Upper lobe of left lung (tissue), 4 donors: Measurements from ENCODE around the gene ANKRD40.

Source experiments
- EP300 ChIP-seq, 4 donors: sonication (generic); formaldehyde crosslinking; IDR thresholded peaks; one replicate each; pipeline ENCODE4 v1.5.1; 2017; ENCODE audit warnings: antibody characterized with exemption in 4 of 4, control low read depth in 2 of 4
- POLR2A ChIP-seq, 4 donors: fragments of 450-650 bp; IDR thresholded peaks; one replicate each; pipeline ENCODE4 v1.5.1; 2016 to 2017; ENCODE audit warnings: antibody characterized with exemption in 4 of 4, mild to moderate bottlenecking in 2 of 4
- POLR2AphosphoS5 ChIP-seq, 2 donors: sonication (generic); formaldehyde crosslinking; IDR thresholded peaks; one replicate each; pipeline ENCODE4 v1.5.1; 2017; ENCODE audit warnings: antibody characterized with exemption in 2 of 2
- TF ChIP-seq, protein P1 (sequence below), 6 experiments: fragments of 450-650 bp in 4 of 6; fragments of 200-600 bp in 2 of 6; sonication (generic) in 2 of 6; IDR thresholded peaks; one replicate each; pipeline ENCODE4 v1.5.1; 2016 to 2019; ENCODE audit warnings: antibody characterized with exemption in 6 of 6

DNA sequence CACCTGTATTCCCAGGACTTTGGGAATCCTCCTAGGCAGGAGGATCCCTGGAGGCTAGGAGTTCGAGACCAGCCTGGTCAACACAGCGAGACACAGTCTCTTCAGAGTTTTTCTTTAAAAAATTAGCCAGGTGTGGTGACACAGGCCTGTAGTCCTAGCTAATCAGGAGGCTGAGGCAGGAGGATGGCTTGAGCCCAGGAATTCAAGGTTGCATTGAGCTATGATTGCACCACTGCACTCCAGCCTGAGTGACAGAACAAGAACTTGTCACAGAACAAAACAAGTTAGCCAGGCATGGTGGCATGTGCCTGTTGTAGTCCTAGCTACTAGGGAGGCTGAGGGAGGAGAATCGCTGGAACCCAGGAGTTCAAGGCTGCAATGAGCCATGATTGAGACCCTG is 24.8 kb downstream of the ANKRD40 start:
- TF ChIP-seq, protein P1, sequence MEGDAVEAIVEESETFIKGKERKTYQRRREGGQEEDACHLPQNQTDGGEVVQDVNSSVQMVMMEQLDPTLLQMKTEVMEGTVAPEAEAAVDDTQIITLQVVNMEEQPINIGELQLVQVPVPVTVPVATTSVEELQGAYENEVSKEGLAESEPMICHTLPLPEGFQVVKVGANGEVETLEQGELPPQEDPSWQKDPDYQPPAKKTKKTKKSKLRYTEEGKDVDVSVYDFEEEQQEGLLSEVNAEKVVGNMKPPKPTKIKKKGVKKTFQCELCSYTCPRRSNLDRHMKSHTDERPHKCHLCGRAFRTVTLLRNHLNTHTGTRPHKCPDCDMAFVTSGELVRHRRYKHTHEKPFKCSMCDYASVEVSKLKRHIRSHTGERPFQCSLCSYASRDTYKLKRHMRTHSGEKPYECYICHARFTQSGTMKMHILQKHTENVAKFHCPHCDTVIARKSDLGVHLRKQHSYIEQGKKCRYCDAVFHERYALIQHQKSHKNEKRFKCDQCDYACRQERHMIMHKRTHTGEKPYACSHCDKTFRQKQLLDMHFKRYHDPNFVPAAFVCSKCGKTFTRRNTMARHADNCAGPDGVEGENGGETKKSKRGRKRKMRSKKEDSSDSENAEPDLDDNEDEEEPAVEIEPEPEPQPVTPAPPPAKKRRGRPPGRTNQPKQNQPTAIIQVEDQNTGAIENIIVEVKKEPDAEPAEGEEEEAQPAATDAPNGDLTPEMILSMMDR (IDR thresholded peaks at IDR 0.05): no peak
- TF ChIP-seq POLR2A (IDR thresholded peaks at IDR 0.05): no peak
- TF ChIP-seq POLR2AphosphoS5 (IDR thresholded peaks at IDR 0.05): no peak
- TF ChIP-seq EP300 (IDR thresholded peaks at IDR 0.05): no peak
